HUDEP-2 (cell line): Measurements from ENCODE around the gene SEMA4D.

Experiments
- DNase-seq, 76 experiments: peaks; one replicate each; lab custom pipeline; 2025; ENCODE audit not compliant: unreplicated experiment in 76 of 76; lab: John Stamatoyannopoulos, UW

SEMA4D gene

GRCh38 chr9:89435071-89435823 lies 62.7 kb downstream of the SEMA4D start:
- no peak for DNase-seq

GRCh38 chr9:89434636-89435035 lies 63.3 kb downstream of the SEMA4D start:
- DNase-seq = no peak

GRCh38 chr9:89433826-89434225 lies 64.1 kb downstream of the SEMA4D start:
- no peak for DNase-seq

GRCh38 chr9:89432986-89433530 lies 64.9 kb downstream of the SEMA4D start:
- DNase-seq = no peak

GRCh38 chr9:89431930-89432725 lies 65.8 kb downstream of the SEMA4D start:
- peak in 42 of 76 experiments; percentile 2 to 58 (median 30) for DNase-seq

GRCh38 chr9:89430995-89431394 lies 66.9 kb downstream of the SEMA4D start:
- DNase-seq = no peak

- no peak for DNase-seq
Observed at GRCh38 chr9:89428901-89429890, 68.7 kb downstream of the SEMA4D start.

GRCh38 chr9:89428222-89428761 lies 69.6 kb downstream of the SEMA4D start:
- no peak for DNase-seq

- DNase-seq = no peak
Observed at GRCh38 chr9:89427621-89428221, 70.2 kb downstream of the SEMA4D start.

GRCh38 chr9:89426384-89426961 lies 71.4 kb downstream of the SEMA4D start:
- no peak for DNase-seq

- no peak for DNase-seq
Observed at GRCh38 chr9:89425921-89426383, 72.0 kb downstream of the SEMA4D start.

- no peak for DNase-seq
Observed at GRCh38 chr9:89425024-89425805, 72.7 kb downstream of the SEMA4D start.

- DNase-seq = peak in 4 of 76 experiments; percentile 8 to 20 (median 14)
Observed at GRCh38 chr9:89422151-89422975, 75.5 kb downstream of the SEMA4D start.

GRCh38 chr9:89421595-89421994 lies 76.3 kb downstream of the SEMA4D start:
- DNase-seq = peak in 3 of 76 experiments; percentile 5 to 14 (median 9)

- no peak for DNase-seq
Observed at GRCh38 chr9:89420397-89421178, 77.3 kb downstream of the SEMA4D start.

GRCh38 chr9:89419978-89420394 lies 77.9 kb downstream of the SEMA4D start:
- DNase-seq = no peak
